Bronchial epithelial cell (primary cell): ENCODE data around the gene TMC1. TPM values are rescaled to one million over a fixed set of nuclear protein-coding genes. Genes with fewer than 3 reads are reported as not detected.

ENCODE experiments used
- DNase-seq: peaks from one replicate; pipeline ENCODE4 v3.0.0-alpha.2; 2010; ENCODE audit warnings: low read depth
- FAIRE-seq: peaks from 2 replicates; lab custom pipeline; 2011; peaks lifted over from hg19 to GRCh38; lab: Jason Lieb, UNC
- H3K27me3 ChIP-seq: 2 replicates; pipeline ENCODE4 v1.5.1; 2011; ENCODE audit warnings: low read length; ENCODE audit not compliant: control insufficient read depth, insufficient read depth
- H3K36me3 ChIP-seq: 2 replicates; pipeline ENCODE4 v1.5.1; 2011; ENCODE audit warnings: low read length; ENCODE audit not compliant: control insufficient read depth, insufficient read depth
- H3K4me3 ChIP-seq: 2 replicates; pipeline ENCODE4 v1.5.1; 2011; ENCODE audit warnings: mild to moderate bottlenecking, low read depth, low read length, control low read depth
- CTCF ChIP-seq: IDR thresholded peaks from 2 replicates; pipeline ENCODE4 v1.5.1; 2011; ENCODE audit warnings: mild to moderate bottlenecking, moderate library complexity, low read length, control low read depth, inconsistent platforms; ENCODE audit not compliant: insufficient read depth, severe bottlenecking
- total RNA-seq: library from RNA; depleted of rRNA; stranded (reverse); fragments of >200 nt; gene quantifications from 2 replicates; pipeline ENCODE4 v1.2.1, GENCODE V29; 2014

TMC1 gene
- total RNA-seq, 1 donor from 2014 or later = not detected

GRCh38 chr9:72695365-72695764 lies 174.0 kb downstream of the TMC1 start:
- Histone ChIP-seq H3K27me3 (no peaks in the 10 kb centered on the region), H3K36me3 (no peaks in the 10 kb centered on the region), H3K4me3 (no peak overlapping the region)
- no peak for DNase-seq
- no peak for FAIRE-seq
- peak; percentile 17 for TF ChIP-seq CTCF

GRCh38 chr9:72696511-72696910 lies 175.1 kb downstream of the TMC1 start:
- DNase-seq = no peak
- no peak for FAIRE-seq
- H3K27me3 ChIP-seq = no peaks in the 10 kb centered on the region
- no peak overlapping the region for H3K4me3 ChIP-seq
- TF ChIP-seq CTCF = no peak
- no peaks in the 10 kb centered on the region for H3K36me3 ChIP-seq

- no peaks in the 10 kb centered on the region for H3K36me3 ChIP-seq
- no peak overlapping the region for H3K4me3 ChIP-seq
- FAIRE-seq (no peak), DNase-seq (no peak)
- H3K27me3 ChIP-seq = no peaks in the 10 kb centered on the region
- no peak for TF ChIP-seq CTCF
Observed at GRCh38 chr9:72701510-72701909, 180.1 kb downstream of the TMC1 start.

- no peak for TF ChIP-seq CTCF
- H3K36me3 ChIP-seq = no peaks in the 10 kb centered on the region
- FAIRE-seq = no peak
Observed at GRCh38 chr9:72703574-72703973, 182.2 kb downstream of the TMC1 start.

GRCh38 chr9:72704688-72705375 lies 183.4 kb downstream of the TMC1 start:
- Histone ChIP-seq H3K27me3 (no peaks in the 10 kb centered on the region), H3K4me3 (no peak overlapping the region), H3K36me3 (no peaks in the 10 kb centered on the region)
- FAIRE-seq (no peak), DNase-seq (no peak)
- no peak for TF ChIP-seq CTCF

More at GRCh38 chr9:72703574-72703973, 182.2 kb downstream of the TMC1 start:
- no peaks in the 10 kb centered on the region for H3K27me3 ChIP-seq
- no peak for DNase-seq
- no peak overlapping the region for H3K4me3 ChIP-seq

GRCh38 chr9:72718503-72718902 lies 197.1 kb downstream of the TMC1 start:
- Histone ChIP-seq H3K4me3 (no peak overlapping the region), H3K36me3 (no peaks in the 10 kb centered on the region), H3K27me3 (no peaks in the 10 kb centered on the region)
- no peak for DNase-seq
- no peak for FAIRE-seq
- no peak for TF ChIP-seq CTCF
